ENCODE results near the gene ADIPOR2. TPM values are rescaled to one million over a fixed set of nuclear protein-coding genes. Genes with fewer than 3 reads are reported as not detected.
"Not testable (repeated sequence)": the region's sequence is repeated elsewhere in the genome, so short reads cannot be mapped to it uniquely, and the experiment has no call there.

ADIPOR2 gene
- polyA plus RNA-seq, 3 donors: 3.9 to 14.6 (median 6.2) TPM

DNA sequence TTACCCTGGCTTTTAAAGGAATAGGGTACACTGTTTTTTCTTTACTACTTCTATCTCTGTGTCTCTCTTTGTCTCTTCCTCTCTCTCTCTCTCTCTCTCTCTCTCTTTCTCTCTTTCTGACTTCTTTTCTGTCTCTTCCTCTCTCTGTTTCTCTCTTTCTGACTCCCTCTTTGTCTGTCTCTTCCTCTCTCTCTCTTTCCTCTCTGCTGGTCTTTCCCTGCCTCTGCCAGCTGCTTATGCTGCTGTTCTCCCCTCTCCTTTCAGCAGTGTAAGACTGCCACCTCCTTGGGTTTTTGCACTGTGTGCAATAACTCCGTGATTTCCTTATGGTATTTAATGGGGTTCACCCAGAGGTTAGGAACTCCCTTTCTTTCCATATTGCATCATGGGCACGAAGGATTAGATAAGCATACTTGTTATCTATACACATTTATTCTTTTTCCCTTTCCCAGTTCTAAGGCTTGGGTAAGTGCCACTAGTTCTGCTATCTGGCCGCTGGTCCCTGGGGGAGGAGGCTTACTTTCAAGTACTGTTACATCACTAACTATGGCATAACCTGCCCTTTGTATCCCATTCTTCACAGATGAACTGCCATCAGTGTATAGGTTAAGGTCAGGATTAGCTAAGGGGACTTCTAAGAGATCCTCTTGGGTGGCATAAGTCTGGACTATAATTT, 20.8 kb downstream of the ADIPOR2 start:
- H3K27me3 ChIP-seq (ENCODE audit: control insufficient read depth in 2 of 2, insufficient read depth in 2 of 2, low read length in 2 of 2); H3K4me2 ChIP-seq (replicated peaks; ENCODE audit: extremely low read depth, low read length, poor library complexity, severe bottlenecking); H3K9ac ChIP-seq (ENCODE audit: insufficient read depth, low read length, poor library complexity, severe bottlenecking); H3K4me3 Mint-ChIP-seq; H3K27me3 Mint-ChIP-seq (ENCODE audit: low read depth in 3 of 3); H3K9me3 ChIP-seq (replicated peaks in 1 of 2; ENCODE audit: control insufficient read depth in 1 of 2, insufficient read depth in 1 of 2, low read length in 2 of 2); H2AFZ ChIP-seq (ENCODE audit: insufficient read depth, low read depth, low read length, poor library complexity, severe bottlenecking); H3K27ac ChIP-seq (ENCODE audit: low read depth in 1 of 2, low read length in 2 of 2); H3K4me3 ChIP-seq (replicated peaks in 1 of 3; ENCODE audit: low read depth in 2 of 3, low read length in 3 of 3); intact Hi-C loops (cut with micrococcal nuclease): not testable (repeated sequence)
- H3K9me3 Mint-ChIP-seq: peaks cover 7 to 21% (median 11%) of the 10 kb centered on the region in 7 donors
- no CpG with 5 or more reads among the region's 3 CpGs for WGBS (ENCODE audit: insufficient coverage)
- H3K36me3 ChIP-seq (replicated peaks in 1 of 2; ENCODE audit: control insufficient read depth in 1 of 2, insufficient read depth in 2 of 2, low read length in 2 of 2): peaks cover 0 to 26% of the 10 kb centered on the region in 2 donors
- H3K27ac Mint-ChIP-seq: peak overlapping the region in 6 of 7 donors; percentile 28 to 90 (median 52)
- H3K4me1 ChIP-seq (ENCODE audit: control insufficient read depth in 1 of 2, insufficient read depth in 2 of 2, low read length in 2 of 2): peaks cover 14 to 23% of the 10 kb centered on the region in 2 donors
- H3K36me3 Mint-ChIP-seq: peaks cover 15 to 34% of the 10 kb centered on the region in 2 donors
- H3K4me1 Mint-ChIP-seq: peaks cover 29% of the 10 kb centered on the region
- peak in 1 of 3 donors; percentile 26 for DNase-seq
- H4K20me1 ChIP-seq (ENCODE audit: insufficient read depth, low read length): peaks cover 91% of the 10 kb centered on the region
- peaks cover 99% of the 10 kb centered on the region for H3K79me2 ChIP-seq (ENCODE audit: insufficient read depth, low read length)

DNA sequence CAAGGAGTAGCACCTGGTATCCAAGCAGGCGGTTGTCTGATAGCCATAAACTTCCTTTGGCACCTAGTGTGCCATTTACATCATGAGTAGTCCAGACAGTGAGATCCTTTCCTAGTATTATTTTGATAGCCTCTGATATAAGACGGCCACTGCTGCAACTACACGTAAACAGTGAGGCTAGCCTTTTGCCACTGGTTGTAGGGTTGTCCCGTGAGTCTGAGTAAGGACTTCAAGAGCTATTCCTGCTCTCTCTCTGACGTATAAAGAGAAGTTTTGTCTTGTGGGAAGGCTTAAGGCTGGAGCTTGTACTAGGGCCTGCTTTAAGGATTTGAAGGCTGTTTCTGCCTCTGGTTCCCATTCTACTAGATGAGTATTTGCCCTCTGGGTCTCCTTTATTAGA, 21.4 kb downstream of the ADIPOR2 start:
- H3K4me3 ChIP-seq (replicated peaks in 1 of 3; ENCODE audit: low read depth in 2 of 3, low read length in 3 of 3); H2AFZ ChIP-seq (ENCODE audit: insufficient read depth, low read depth, low read length, poor library complexity, severe bottlenecking); H3K4me2 ChIP-seq (replicated peaks; ENCODE audit: extremely low read depth, low read length, poor library complexity, severe bottlenecking); DNase-seq; H3K27me3 ChIP-seq (ENCODE audit: control insufficient read depth in 2 of 2, insufficient read depth in 2 of 2, low read length in 2 of 2); intact Hi-C loops (cut with micrococcal nuclease); H3K4me3 Mint-ChIP-seq; H3K27ac ChIP-seq (ENCODE audit: low read depth in 1 of 2, low read length in 2 of 2); H3K9ac ChIP-seq (ENCODE audit: insufficient read depth, low read length, poor library complexity, severe bottlenecking); H3K27me3 Mint-ChIP-seq (ENCODE audit: low read depth in 3 of 3); H3K9me3 ChIP-seq (replicated peaks in 1 of 2; ENCODE audit: control insufficient read depth in 1 of 2, insufficient read depth in 1 of 2, low read length in 2 of 2): not testable (repeated sequence)
- Histone ChIP-seq H4K20me1 (ENCODE audit: insufficient read depth, low read length) (peaks cover 92% of the 10 kb centered on the region), H3K36me3 (replicated peaks in 1 of 2; ENCODE audit: control insufficient read depth in 1 of 2, insufficient read depth in 2 of 2, low read length in 2 of 2) (peaks cover 0 to 26% of the 10 kb centered on the region in 2 donors), H3K79me2 (ENCODE audit: insufficient read depth, low read length) (peaks cover 99% of the 10 kb centered on the region), H3K4me1 (ENCODE audit: control insufficient read depth in 1 of 2, insufficient read depth in 2 of 2, low read length in 2 of 2) (peaks cover 10 to 17% of the 10 kb centered on the region in 2 donors)
- 95% methylated on average over 4 of the region's 5 CpGs for WGBS (ENCODE audit: insufficient coverage)
- H3K27ac Mint-ChIP-seq: peak overlapping the region in 3 of 7 donors; percentile 26 to 76 (median 28)
- H3K36me3 Mint-ChIP-seq: peaks cover 15 to 34% of the 10 kb centered on the region in 2 donors
- H3K4me1 Mint-ChIP-seq: peaks cover 23% of the 10 kb centered on the region
- H3K9me3 Mint-ChIP-seq: peaks cover 7 to 21% (median 11%) of the 10 kb centered on the region in 7 donors

DNA sequence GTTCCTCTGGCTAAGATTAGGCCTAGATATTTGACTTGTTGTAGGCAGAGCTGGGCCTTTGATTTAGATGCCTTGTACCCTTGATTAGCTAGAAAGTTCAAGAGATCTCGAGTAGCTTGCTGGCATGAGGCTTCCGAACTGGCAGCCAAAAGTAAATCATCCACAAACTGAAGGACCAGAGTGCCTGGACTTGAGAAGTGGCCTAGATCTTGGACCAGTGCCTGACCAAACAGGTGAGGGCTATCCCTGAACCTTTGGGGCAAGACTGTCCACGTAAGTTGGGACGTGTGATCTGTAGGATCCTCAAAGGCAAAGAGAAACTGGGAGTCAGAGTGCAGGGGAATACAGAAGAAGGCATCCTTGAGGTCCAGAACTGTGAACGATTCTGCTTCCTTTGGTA, 22.0 kb downstream of the ADIPOR2 start:
- H3K27ac Mint-ChIP-seq: peak overlapping the region in 1 of 7 donors; percentile 18
- H3K27ac ChIP-seq (ENCODE audit: low read depth in 1 of 2, low read length in 2 of 2); H3K4me3 ChIP-seq (replicated peaks in 1 of 3; ENCODE audit: low read depth in 2 of 3, low read length in 3 of 3); H3K9me3 ChIP-seq (replicated peaks in 1 of 2; ENCODE audit: control insufficient read depth in 1 of 2, insufficient read depth in 1 of 2, low read length in 2 of 2); H3K27me3 Mint-ChIP-seq (ENCODE audit: low read depth in 3 of 3); H3K9ac ChIP-seq (ENCODE audit: insufficient read depth, low read length, poor library complexity, severe bottlenecking); DNase-seq; H3K4me3 Mint-ChIP-seq; H2AFZ ChIP-seq (ENCODE audit: insufficient read depth, low read depth, low read length, poor library complexity, severe bottlenecking); H3K27me3 ChIP-seq (ENCODE audit: control insufficient read depth in 2 of 2, insufficient read depth in 2 of 2, low read length in 2 of 2); H3K4me2 ChIP-seq (replicated peaks; ENCODE audit: extremely low read depth, low read length, poor library complexity, severe bottlenecking); intact Hi-C loops (cut with micrococcal nuclease): not testable (repeated sequence)
- H3K79me2 ChIP-seq (ENCODE audit: insufficient read depth, low read length): peaks cover 99% of the 10 kb centered on the region
- peaks cover 0 to 26% of the 10 kb centered on the region in 2 donors for H3K36me3 ChIP-seq (replicated peaks in 1 of 2; ENCODE audit: control insufficient read depth in 1 of 2, insufficient read depth in 2 of 2, low read length in 2 of 2)
- H4K20me1 ChIP-seq (ENCODE audit: insufficient read depth, low read length): peaks cover 88% of the 10 kb centered on the region
- peaks cover 19% of the 10 kb centered on the region for H3K4me1 Mint-ChIP-seq
- H3K36me3 Mint-ChIP-seq: peaks cover 15 to 34% of the 10 kb centered on the region in 2 donors
- H3K9me3 Mint-ChIP-seq: peaks cover 7 to 21% (median 11%) of the 10 kb centered on the region in 7 donors
- peaks cover 6 to 13% of the 10 kb centered on the region in 2 donors for H3K4me1 ChIP-seq (ENCODE audit: control insufficient read depth in 1 of 2, insufficient read depth in 2 of 2, low read length in 2 of 2)
- 98% methylated on average over 5 of the region's 5 CpGs for WGBS (ENCODE audit: insufficient coverage)

DNA sequence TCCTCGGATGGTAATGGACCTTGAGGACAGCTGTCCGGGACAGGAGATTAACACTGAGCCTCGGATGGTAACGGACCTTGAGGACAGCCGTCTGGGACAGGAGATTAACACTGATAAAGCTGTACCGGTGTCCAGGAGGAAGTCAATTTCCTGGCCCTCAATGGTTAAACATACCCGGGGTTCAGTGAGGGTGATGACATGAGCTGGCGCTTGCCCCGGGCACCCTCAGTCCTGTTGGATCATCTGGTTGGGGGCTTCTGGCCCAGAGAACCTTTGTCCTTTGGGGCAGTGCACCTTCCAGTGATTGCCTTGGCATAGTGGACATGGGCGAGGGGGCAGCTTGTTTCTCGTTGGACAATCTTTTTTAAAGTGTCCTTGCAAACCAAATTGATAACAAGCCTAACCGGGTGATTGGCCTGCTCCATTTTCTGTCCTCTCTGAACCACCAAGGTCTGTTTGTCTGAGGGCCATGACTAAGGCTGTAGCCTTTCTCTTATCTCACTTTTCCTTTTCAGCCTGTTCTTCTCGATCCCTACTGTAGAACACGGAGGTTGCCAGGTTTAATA, 23.0 kb downstream of the ADIPOR2 start:
- WGBS (ENCODE audit: insufficient coverage): 97% methylated on average over 11 of the region's 14 CpGs
- Mint-ChIP-seq H3K36me3 (peaks cover 15 to 34% of the 10 kb centered on the region in 2 donors), H3K9me3 (peaks cover 7 to 21% (median 11%) of the 10 kb centered on the region in 7 donors), H3K4me1 (peaks cover 19% of the 10 kb centered on the region)
- H3K9me3 ChIP-seq (replicated peaks in 1 of 2; ENCODE audit: control insufficient read depth in 1 of 2, insufficient read depth in 1 of 2, low read length in 2 of 2); intact Hi-C loops (cut with micrococcal nuclease); H3K9ac ChIP-seq (ENCODE audit: insufficient read depth, low read length, poor library complexity, severe bottlenecking); H3K4me2 ChIP-seq (replicated peaks; ENCODE audit: extremely low read depth, low read length, poor library complexity, severe bottlenecking); H3K27ac Mint-ChIP-seq; DNase-seq; H2AFZ ChIP-seq (ENCODE audit: insufficient read depth, low read depth, low read length, poor library complexity, severe bottlenecking); H3K27me3 Mint-ChIP-seq (ENCODE audit: low read depth in 3 of 3); H3K4me3 ChIP-seq (replicated peaks in 1 of 3; ENCODE audit: low read depth in 2 of 3, low read length in 3 of 3); H3K27me3 ChIP-seq (ENCODE audit: control insufficient read depth in 2 of 2, insufficient read depth in 2 of 2, low read length in 2 of 2); H3K27ac ChIP-seq (ENCODE audit: low read depth in 1 of 2, low read length in 2 of 2); H3K4me3 Mint-ChIP-seq: not testable (repeated sequence)
- H3K36me3 ChIP-seq (replicated peaks in 1 of 2; ENCODE audit: control insufficient read depth in 1 of 2, insufficient read depth in 2 of 2, low read length in 2 of 2): peaks cover 0 to 26% of the 10 kb centered on the region in 2 donors
- peaks cover 99% of the 10 kb centered on the region for H3K79me2 ChIP-seq (ENCODE audit: insufficient read depth, low read length)
- H4K20me1 ChIP-seq (ENCODE audit: insufficient read depth, low read length): peaks cover 85% of the 10 kb centered on the region
- H3K4me1 ChIP-seq (ENCODE audit: control insufficient read depth in 1 of 2, insufficient read depth in 2 of 2, low read length in 2 of 2): peaks cover 6 to 13% of the 10 kb centered on the region in 2 donors
